Measurements from ENCODE around the gene ZNF148.
"Not testable (repeated sequence)": the region's sequence is repeated elsewhere in the genome, so short reads cannot be mapped to it uniquely, and the experiment has no call there.

Gene ZNF148

DNA sequence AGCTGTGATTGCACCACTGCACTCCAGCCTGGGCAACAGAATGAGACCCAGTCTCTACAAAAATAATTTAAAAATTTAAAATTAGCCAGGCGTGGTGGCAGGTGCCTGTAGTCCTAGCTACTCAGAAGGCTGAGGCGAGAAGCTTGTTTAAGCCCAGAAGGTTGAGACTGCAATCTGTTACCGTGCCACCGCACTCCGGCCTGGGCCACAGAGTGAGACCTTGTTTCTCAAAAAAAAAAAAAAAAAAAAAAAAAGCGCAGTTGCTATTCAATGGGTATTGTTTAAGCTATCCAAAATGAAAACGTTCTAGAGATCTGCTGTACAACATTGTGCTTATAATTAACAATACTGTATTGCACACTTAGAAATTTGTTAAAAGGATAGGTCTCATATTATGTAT lies 24.0 kb downstream of the ZNF148 start:
- H3K4me3 ChIP-seq (replicated peaks; ENCODE audit: insufficient read depth, low read length), result no peak overlapping the region
- DNase-seq (ENCODE audit: low read depth in 1 of 2, low spot score in 1 of 2), result no peak
- H3K27me3 ChIP-seq (ENCODE audit: insufficient read depth, poor library complexity, severe bottlenecking), result no peaks in the 10 kb centered on the region
- no peak overlapping the region for H3K27ac ChIP-seq (replicated peaks)
- TF ChIP-seq, protein P1, sequence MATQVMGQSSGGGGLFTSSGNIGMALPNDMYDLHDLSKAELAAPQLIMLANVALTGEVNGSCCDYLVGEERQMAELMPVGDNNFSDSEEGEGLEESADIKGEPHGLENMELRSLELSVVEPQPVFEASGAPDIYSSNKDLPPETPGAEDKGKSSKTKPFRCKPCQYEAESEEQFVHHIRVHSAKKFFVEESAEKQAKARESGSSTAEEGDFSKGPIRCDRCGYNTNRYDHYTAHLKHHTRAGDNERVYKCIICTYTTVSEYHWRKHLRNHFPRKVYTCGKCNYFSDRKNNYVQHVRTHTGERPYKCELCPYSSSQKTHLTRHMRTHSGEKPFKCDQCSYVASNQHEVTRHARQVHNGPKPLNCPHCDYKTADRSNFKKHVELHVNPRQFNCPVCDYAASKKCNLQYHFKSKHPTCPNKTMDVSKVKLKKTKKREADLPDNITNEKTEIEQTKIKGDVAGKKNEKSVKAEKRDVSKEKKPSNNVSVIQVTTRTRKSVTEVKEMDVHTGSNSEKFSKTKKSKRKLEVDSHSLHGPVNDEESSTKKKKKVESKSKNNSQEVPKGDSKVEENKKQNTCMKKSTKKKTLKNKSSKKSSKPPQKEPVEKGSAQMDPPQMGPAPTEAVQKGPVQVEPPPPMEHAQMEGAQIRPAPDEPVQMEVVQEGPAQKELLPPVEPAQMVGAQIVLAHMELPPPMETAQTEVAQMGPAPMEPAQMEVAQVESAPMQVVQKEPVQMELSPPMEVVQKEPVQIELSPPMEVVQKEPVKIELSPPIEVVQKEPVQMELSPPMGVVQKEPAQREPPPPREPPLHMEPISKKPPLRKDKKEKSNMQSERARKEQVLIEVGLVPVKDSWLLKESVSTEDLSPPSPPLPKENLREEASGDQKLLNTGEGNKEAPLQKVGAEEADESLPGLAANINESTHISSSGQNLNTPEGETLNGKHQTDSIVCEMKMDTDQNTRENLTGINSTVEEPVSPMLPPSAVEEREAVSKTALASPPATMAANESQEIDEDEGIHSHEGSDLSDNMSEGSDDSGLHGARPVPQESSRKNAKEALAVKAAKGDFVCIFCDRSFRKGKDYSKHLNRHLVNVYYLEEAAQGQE (IDR thresholded peaks at IDR 0.05; ENCODE audit: insufficient replicate concordance, low read depth), result no peak
- TF ChIP-seq POLR2AphosphoS5 (IDR thresholded peaks at IDR 0.05; ENCODE audit: low read depth) (no peak), SPI1 (IDR thresholded peaks at IDR 0.05; ENCODE audit: borderline replicate concordance, low read depth) (no peak)

DNA sequence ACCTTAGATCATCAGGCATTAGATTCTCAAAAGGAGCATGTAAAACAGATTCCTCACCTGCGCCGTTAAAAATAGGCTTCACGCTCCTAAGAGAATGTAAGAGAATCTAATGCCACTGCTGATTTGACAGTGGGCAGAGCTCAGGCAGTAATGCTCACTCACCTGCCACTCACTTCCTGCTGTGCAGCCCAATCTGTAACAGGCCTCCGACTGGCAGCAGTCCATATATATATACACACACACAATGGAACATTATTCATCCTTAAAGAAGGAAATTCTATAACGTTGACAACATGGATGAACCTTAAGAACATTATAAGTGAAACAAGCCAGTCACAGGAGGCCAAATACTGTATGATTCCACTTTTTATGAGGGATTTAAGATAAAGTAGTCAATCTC lies 24.5 kb downstream of the ZNF148 start:
- Histone ChIP-seq H3K4me3 (replicated peaks; ENCODE audit: insufficient read depth, low read length) (no peak overlapping the region), H3K27me3 (ENCODE audit: insufficient read depth, poor library complexity, severe bottlenecking) (no peaks in the 10 kb centered on the region), H3K27ac (replicated peaks) (no peak overlapping the region)
- no peak for TF ChIP-seq SPI1 (IDR thresholded peaks at IDR 0.05; ENCODE audit: borderline replicate concordance, low read depth)
- TF ChIP-seq, protein P2, sequence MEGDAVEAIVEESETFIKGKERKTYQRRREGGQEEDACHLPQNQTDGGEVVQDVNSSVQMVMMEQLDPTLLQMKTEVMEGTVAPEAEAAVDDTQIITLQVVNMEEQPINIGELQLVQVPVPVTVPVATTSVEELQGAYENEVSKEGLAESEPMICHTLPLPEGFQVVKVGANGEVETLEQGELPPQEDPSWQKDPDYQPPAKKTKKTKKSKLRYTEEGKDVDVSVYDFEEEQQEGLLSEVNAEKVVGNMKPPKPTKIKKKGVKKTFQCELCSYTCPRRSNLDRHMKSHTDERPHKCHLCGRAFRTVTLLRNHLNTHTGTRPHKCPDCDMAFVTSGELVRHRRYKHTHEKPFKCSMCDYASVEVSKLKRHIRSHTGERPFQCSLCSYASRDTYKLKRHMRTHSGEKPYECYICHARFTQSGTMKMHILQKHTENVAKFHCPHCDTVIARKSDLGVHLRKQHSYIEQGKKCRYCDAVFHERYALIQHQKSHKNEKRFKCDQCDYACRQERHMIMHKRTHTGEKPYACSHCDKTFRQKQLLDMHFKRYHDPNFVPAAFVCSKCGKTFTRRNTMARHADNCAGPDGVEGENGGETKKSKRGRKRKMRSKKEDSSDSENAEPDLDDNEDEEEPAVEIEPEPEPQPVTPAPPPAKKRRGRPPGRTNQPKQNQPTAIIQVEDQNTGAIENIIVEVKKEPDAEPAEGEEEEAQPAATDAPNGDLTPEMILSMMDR (IDR thresholded peaks at IDR 0.05; ENCODE audit: insufficient read depth, low read length), result no peak
- TF ChIP-seq, protein P1 (IDR thresholded peaks at IDR 0.05; ENCODE audit: insufficient replicate concordance, low read depth), result no peak
- TF ChIP-seq GABPA (IDR thresholded peaks at IDR 0.05; ENCODE audit: low read depth), result no peak
- DNase-seq (ENCODE audit: low read depth in 1 of 2, low spot score in 1 of 2), result no peak

DNA sequence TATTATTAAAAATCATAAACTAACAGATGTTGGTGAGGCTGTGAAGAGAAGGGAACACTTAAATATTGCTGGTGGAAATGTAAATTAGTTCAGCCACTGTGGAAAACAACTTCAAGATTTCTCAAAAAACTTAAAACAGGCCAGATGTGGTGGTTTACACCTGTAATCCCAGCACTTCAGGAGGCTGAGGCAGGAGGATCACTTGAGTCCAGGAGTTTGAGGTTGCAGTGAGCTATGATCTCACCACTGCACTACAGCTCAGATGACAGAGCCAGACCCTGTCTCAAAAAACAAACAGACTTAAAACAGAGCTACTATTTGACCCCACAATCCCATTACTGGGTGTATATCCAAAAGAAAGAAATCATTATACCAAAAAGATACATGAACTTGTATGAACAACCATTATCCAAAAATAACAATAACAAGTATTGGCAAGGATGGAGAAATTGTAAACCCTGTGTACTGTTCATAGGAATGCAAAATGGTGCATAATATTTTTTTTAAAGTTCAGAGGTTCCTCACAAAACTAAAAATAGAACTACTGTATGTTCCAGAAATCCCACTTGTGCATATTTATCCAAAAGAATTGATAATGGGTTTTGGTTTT lies 25.5 kb downstream of the ZNF148 start:
- no peaks in the 10 kb centered on the region for H3K27me3 ChIP-seq (ENCODE audit: insufficient read depth, poor library complexity, severe bottlenecking)
- H3K4me3 ChIP-seq (replicated peaks; ENCODE audit: insufficient read depth, low read length), result no peak overlapping the region
- TF ChIP-seq, protein P2 (IDR thresholded peaks at IDR 0.05; ENCODE audit: insufficient read depth, low read length), result no peak
- no peak for TF ChIP-seq POLR2AphosphoS5 (IDR thresholded peaks at IDR 0.05; ENCODE audit: low read depth)
- no peak for TF ChIP-seq SPI1 (IDR thresholded peaks at IDR 0.05; ENCODE audit: borderline replicate concordance, low read depth)
- no peak for DNase-seq (ENCODE audit: low read depth in 1 of 2, low spot score in 1 of 2)
- H3K27ac ChIP-seq (replicated peaks), result no peak overlapping the region

DNA sequence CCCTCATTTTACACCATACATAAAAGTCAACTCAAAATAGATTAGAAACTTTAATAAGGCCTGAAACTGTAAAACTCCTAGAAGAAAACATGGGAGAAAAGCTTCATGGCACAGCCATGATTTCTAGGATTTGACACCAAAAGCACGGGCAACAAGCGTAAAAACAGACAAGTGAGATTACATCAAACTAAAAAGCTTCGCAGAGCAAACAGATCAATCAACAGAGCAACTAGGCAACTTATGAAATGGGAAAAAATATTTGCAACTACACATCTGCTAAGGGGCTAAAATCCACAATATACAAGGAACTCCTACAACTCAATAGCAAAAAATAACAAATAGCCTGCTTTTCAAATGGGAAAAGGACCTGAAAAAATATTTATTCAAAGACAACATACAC lies 26.1 kb downstream of the ZNF148 start:
- no peak for DNase-seq (ENCODE audit: low read depth in 1 of 2, low spot score in 1 of 2)
- TF ChIP-seq POLR2AphosphoS5 (IDR thresholded peaks at IDR 0.05; ENCODE audit: low read depth), result no peak
- no peak for TF ChIP-seq SPI1 (IDR thresholded peaks at IDR 0.05; ENCODE audit: borderline replicate concordance, low read depth)
- TF ChIP-seq, protein P2 (IDR thresholded peaks at IDR 0.05; ENCODE audit: insufficient read depth, low read length), result no peak
- TF ChIP-seq, protein P1 (IDR thresholded peaks at IDR 0.05; ENCODE audit: insufficient replicate concordance, low read depth), result no peak
- no peak for TF ChIP-seq GABPA (IDR thresholded peaks at IDR 0.05; ENCODE audit: low read depth)
- H3K27ac ChIP-seq (replicated peaks), result no peak overlapping the region
- no peak overlapping the region for H3K4me3 ChIP-seq (replicated peaks; ENCODE audit: insufficient read depth, low read length)
- no peaks in the 10 kb centered on the region for H3K27me3 ChIP-seq (ENCODE audit: insufficient read depth, poor library complexity, severe bottlenecking)

DNA sequence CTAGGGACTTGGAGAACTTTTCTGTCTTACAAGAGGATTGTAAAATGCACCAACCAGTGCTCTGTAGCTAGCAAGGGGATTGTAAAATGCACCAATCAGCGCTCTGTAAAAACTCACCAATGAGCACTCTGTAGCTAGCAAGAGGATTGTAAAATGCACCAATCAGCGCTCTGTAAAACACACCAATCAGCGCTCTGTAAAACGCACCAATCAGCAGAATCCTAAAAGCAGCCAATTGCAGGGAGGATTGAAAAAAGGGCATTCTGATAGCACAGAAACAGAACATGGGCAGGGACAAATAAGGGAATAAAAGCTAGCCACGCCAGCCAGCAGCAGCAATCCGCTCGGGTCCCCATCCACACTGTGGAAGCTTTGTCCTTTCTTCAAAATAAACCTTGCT lies 31.8 kb downstream of the ZNF148 start:
- not testable (repeated sequence) for H3K4me3 ChIP-seq (replicated peaks; ENCODE audit: insufficient read depth, low read length); H3K27me3 ChIP-seq (ENCODE audit: insufficient read depth, poor library complexity, severe bottlenecking); H3K27ac ChIP-seq (replicated peaks); DNase-seq (ENCODE audit: low read depth in 1 of 2, low spot score in 1 of 2)
